ENCODE data around the gene MRPL52. TPM values are rescaled to one million over a fixed set of nuclear protein-coding genes. Genes with fewer than 3 reads are reported as not detected.
"Not testable (repeated sequence)": the region's sequence is repeated elsewhere in the genome, so short reads cannot be mapped to it uniquely, and the experiment has no call there.

Gene MRPL52
- total RNA-seq, 1 experiment from 2014 or later: 110 TPM

DNA sequence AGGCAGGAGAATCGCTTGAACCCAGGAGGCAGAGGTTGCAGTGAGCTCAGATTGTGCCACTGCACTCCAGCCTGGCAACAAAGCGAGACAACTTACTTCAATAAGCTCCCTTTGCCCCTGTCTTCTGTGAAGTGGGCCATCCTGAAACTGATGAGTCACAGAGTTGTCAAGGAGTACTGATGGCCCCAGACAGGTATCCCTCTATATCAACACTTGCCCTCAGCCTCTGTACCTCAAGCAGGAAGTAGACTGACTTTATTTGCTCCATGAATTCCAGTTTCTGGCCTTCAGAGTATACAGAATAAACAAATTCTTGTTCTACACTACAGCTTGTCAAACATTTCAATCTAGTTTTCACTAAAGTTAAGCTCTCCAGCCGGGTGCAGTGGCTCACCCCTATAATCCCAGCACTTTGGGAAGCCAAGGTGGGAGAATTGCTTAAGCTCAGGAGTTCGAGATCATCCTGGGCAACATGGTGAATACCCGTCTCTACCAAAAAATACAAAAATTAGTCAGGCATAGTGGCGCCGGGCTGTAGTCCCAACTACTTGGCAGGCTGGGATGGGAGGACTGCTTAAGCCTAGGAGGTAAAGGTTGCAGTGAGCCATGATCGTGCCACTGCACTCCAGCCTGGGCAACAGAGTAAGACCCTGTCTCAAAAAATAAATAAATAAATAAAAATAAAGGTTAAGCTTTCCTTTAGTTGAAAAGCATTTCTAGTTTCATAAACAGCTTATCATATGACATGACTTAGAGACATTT is 25.5 kb downstream of the MRPL52 start:
- H3K9me3 Mint-ChIP-seq (ENCODE audit: low read depth, unreplicated experiment): no peaks in the 10 kb centered on the region
- H3K4me3 Mint-ChIP-seq (ENCODE audit: low read depth, unreplicated experiment): no peak overlapping the region
- no peak for DNase-seq
- no peak overlapping the region for H3K27ac Mint-ChIP-seq (ENCODE audit: unreplicated experiment)
- TF ChIP-seq, protein P1, sequence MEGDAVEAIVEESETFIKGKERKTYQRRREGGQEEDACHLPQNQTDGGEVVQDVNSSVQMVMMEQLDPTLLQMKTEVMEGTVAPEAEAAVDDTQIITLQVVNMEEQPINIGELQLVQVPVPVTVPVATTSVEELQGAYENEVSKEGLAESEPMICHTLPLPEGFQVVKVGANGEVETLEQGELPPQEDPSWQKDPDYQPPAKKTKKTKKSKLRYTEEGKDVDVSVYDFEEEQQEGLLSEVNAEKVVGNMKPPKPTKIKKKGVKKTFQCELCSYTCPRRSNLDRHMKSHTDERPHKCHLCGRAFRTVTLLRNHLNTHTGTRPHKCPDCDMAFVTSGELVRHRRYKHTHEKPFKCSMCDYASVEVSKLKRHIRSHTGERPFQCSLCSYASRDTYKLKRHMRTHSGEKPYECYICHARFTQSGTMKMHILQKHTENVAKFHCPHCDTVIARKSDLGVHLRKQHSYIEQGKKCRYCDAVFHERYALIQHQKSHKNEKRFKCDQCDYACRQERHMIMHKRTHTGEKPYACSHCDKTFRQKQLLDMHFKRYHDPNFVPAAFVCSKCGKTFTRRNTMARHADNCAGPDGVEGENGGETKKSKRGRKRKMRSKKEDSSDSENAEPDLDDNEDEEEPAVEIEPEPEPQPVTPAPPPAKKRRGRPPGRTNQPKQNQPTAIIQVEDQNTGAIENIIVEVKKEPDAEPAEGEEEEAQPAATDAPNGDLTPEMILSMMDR (IDR thresholded peaks at IDR 0.05; ENCODE audit: unreplicated experiment): no peak
- H3K27me3 Mint-ChIP-seq (ENCODE audit: unreplicated experiment): no peaks in the 10 kb centered on the region
- CTCF ChIA-PET: interaction anchor here (0.6 to 3.4 kb wide), 8 partner anchors 32 to 294 kb away, joined by 3 to 46 read pairs (median 3); partner anchors contain the start of gene PSMB5
- BruUV-seq (replicated peaks): no TSS peak
- H3K4me1 Mint-ChIP-seq (ENCODE audit: low read depth, unreplicated experiment): no peaks in the 10 kb centered on the region
- intact Hi-C loops (cut with micrococcal nuclease; ENCODE audit: unreplicated experiment): loop anchor here (5.0 kb wide), 1 partner anchor 198 kb away; no protein-coding TSS in a partner anchor
- no peaks in the 10 kb centered on the region for H3K36me3 Mint-ChIP-seq (ENCODE audit: insufficient read depth, unreplicated experiment)

DNA sequence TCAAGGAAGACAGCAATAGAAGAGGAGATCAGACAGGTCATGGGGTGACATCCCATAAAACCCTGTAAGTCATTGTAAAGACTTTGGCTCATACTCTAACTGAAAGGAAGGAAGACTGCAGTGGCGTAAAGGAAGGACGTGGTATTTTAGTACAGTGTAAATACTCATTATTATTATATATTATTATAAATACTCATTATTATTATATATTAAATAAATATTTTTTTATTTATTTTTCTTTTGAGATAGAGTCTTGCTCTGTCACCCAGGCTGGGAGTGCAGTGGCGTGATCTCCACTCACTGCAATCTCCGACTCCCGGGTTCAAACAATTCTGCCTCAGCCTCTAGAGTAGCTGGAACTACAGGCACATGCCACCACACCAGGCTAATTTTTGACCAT is 26.7 kb downstream of the MRPL52 start:
- Mint-ChIP-seq H3K27me3 (ENCODE audit: unreplicated experiment) (no peaks in the 10 kb centered on the region), H3K4me1 (ENCODE audit: low read depth, unreplicated experiment) (no peaks in the 10 kb centered on the region), H3K4me3 (ENCODE audit: low read depth, unreplicated experiment) (no peak overlapping the region), H3K9me3 (ENCODE audit: low read depth, unreplicated experiment) (no peaks in the 10 kb centered on the region), H3K36me3 (ENCODE audit: insufficient read depth, unreplicated experiment) (no peaks in the 10 kb centered on the region), H3K27ac (ENCODE audit: unreplicated experiment) (no peak overlapping the region)
- intact Hi-C loops (cut with micrococcal nuclease; ENCODE audit: unreplicated experiment): no loop called here
- no peak for DNase-seq
- TF ChIP-seq, protein P1 (IDR thresholded peaks at IDR 0.05; ENCODE audit: unreplicated experiment): no peak
- BruUV-seq (replicated peaks): no TSS peak
- CTCF ChIA-PET: interaction anchor here (0.6 to 1.9 kb wide), 2 partner anchors 32 to 35 kb away, joined by 3 to 4 read pairs; no protein-coding TSS in a partner anchor

DNA sequence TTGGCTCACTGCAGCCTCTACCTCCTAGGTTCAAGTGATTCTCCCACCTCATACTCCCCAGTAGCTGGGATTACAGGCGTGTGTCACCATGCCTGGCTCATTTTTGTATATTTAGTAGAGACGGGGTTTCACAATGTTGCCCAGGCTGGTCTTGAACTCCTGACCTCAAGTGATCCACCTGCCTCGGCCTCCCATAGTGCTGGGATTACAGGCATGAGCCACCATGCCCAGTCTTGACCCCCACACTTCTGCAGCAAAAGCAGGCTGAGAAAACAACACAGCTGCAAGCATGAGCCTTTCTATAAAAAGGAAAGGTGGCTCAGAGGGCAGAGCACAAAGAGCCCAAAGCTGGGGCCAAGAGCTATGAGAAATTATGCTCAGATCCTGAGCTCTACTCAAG is 30.7 kb downstream of the MRPL52 start:
- DNase-seq; H3K9me3 Mint-ChIP-seq (ENCODE audit: low read depth, unreplicated experiment); H3K27me3 Mint-ChIP-seq (ENCODE audit: unreplicated experiment); H3K4me3 Mint-ChIP-seq (ENCODE audit: low read depth, unreplicated experiment); CTCF ChIA-PET; H3K36me3 Mint-ChIP-seq (ENCODE audit: insufficient read depth, unreplicated experiment); H3K4me1 Mint-ChIP-seq (ENCODE audit: low read depth, unreplicated experiment); H3K27ac Mint-ChIP-seq (ENCODE audit: unreplicated experiment); intact Hi-C loops (cut with micrococcal nuclease; ENCODE audit: unreplicated experiment); BruUV-seq (replicated peaks): not testable (repeated sequence)

DNA sequence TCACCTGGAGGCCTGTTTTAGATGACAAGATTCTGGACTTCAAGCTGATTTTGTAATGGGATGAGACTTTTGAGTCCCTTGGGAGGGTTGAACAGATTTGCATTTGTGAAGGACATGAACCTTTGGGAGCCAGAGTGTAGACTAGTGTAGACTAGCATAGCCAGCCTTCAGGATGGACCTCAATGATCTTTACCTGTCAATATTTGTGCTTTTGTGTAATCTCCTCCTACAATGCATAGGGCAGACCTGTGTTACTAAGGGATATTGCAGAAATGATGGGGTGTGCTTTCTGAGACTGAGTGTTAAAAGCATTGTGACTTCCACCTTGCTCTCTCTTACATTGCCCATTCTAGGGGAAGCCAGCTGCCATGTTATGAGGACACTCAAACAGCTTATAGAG is 32.0 kb downstream of the MRPL52 start:
- TF ChIP-seq, protein P1 (IDR thresholded peaks at IDR 0.05; ENCODE audit: unreplicated experiment): no peak
- intact Hi-C loops (cut with micrococcal nuclease; ENCODE audit: unreplicated experiment): no loop called here
- DNase-seq: no peak
- H3K36me3 Mint-ChIP-seq (ENCODE audit: insufficient read depth, unreplicated experiment): no peaks in the 10 kb centered on the region
- no peak overlapping the region for H3K27ac Mint-ChIP-seq (ENCODE audit: unreplicated experiment)
- no peaks in the 10 kb centered on the region for H3K9me3 Mint-ChIP-seq (ENCODE audit: low read depth, unreplicated experiment)
- CTCF ChIA-PET: no interaction called here
- H3K4me3 Mint-ChIP-seq (ENCODE audit: low read depth, unreplicated experiment): no peak overlapping the region
- no peaks in the 10 kb centered on the region for H3K27me3 Mint-ChIP-seq (ENCODE audit: unreplicated experiment)
- peaks cover 5% of the 10 kb centered on the region for H3K4me1 Mint-ChIP-seq (ENCODE audit: low read depth, unreplicated experiment)
- BruUV-seq (replicated peaks): no TSS peak

DNA sequence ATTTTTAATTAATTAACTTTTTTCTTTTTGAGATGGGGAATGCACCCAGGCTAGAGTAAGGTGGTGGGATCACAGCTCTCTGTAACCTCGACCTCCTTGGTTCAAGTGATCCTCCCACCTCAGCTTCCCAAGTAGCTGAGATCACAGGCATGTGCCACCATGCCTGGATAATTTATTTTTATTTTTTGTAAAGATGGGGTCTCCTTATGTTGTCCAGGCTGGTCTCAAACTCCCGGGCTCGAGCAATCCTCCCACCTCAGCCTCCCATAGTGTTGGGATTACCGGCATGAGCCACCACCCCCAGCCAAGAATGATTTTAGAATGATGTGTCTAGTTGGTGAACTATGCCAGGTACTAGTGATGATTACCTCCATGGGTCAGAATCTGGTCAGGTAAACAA is 35.3 kb downstream of the MRPL52 start:
- no peak overlapping the region for H3K4me3 Mint-ChIP-seq (ENCODE audit: low read depth, unreplicated experiment)
- H3K9me3 Mint-ChIP-seq (ENCODE audit: low read depth, unreplicated experiment): no peaks in the 10 kb centered on the region
- no peak for DNase-seq
- BruUV-seq (replicated peaks): no TSS peak
- TF ChIP-seq, protein P1 (IDR thresholded peaks at IDR 0.05; ENCODE audit: unreplicated experiment): no peak
- H3K36me3 Mint-ChIP-seq (ENCODE audit: insufficient read depth, unreplicated experiment): no peaks in the 10 kb centered on the region
- intact Hi-C loops (cut with micrococcal nuclease; ENCODE audit: unreplicated experiment): no loop called here
- CTCF ChIA-PET: no interaction called here
- no peaks in the 10 kb centered on the region for H3K27me3 Mint-ChIP-seq (ENCODE audit: unreplicated experiment)
- H3K4me1 Mint-ChIP-seq (ENCODE audit: low read depth, unreplicated experiment): peaks cover 11% of the 10 kb centered on the region
- no peak overlapping the region for H3K27ac Mint-ChIP-seq (ENCODE audit: unreplicated experiment)
